Hepatocyte (in vitro differentiated cells): ENCODE measurements around the gene CDH12. TPM values are rescaled to one million over a fixed set of nuclear protein-coding genes. Genes with fewer than 3 reads are reported as not detected.

Source experiments
- DNase-seq: peaks from one replicate; pipeline ENCODE4 v3.0.0-alpha.2; 2016; ENCODE audit warnings: low spot score
- H2AFZ ChIP-seq: fragments of 200-600 bp; sonication (generic); 2 replicates; pipeline ENCODE4 v1.6.0; 2016; ENCODE audit warnings: antibody characterized with exemption, mild to moderate bottlenecking
- H3K27ac ChIP-seq: fragments of 200-600 bp; sonication (generic); 2 replicates; pipeline ENCODE4 v1.5.1; 2016; ENCODE audit warnings: mild to moderate bottlenecking
- H3K27me3 ChIP-seq: fragments of 200-600 bp; sonication (generic); 2 replicates; pipeline ENCODE4 v1.6.1; 2016
- H3K36me3 ChIP-seq: fragments of 200-600 bp; sonication (generic); replicated peaks from 2 replicates; pipeline ENCODE4 v1.5.1; 2016; ENCODE audit warnings: low read depth; ENCODE audit not compliant: insufficient read depth
- H3K4me1 ChIP-seq: fragments of 200-600 bp; sonication (generic); 2 replicates; pipeline ENCODE4 v1.5.1; 2016; ENCODE audit warnings: mild to moderate bottlenecking, moderate library complexity; ENCODE audit not compliant: insufficient read depth
- H3K4me2 ChIP-seq: fragments of 200-600 bp; sonication (generic); 2 replicates; pipeline ENCODE4 v1.6.0; 2016
- H3K4me3 ChIP-seq: fragments of 200-600 bp; sonication (generic); 2 replicates; pipeline ENCODE4 v1.5.1; 2016; ENCODE audit warnings: mild to moderate bottlenecking
- H3K79me2 ChIP-seq: fragments of 200-600 bp; sonication (generic); 2 replicates; pipeline ENCODE4 v1.6.0; 2017; ENCODE audit warnings: mild to moderate bottlenecking
- H3K9me2 ChIP-seq: fragments of 200-600 bp; sonication (generic); replicated peaks from 2 replicates; pipeline ENCODE4 v1.6.0; 2017; ENCODE audit warnings: mild to moderate bottlenecking; ENCODE audit not compliant: insufficient read depth
- H3K9me3 ChIP-seq: fragments of 200-600 bp; sonication (generic); 2 replicates; pipeline ENCODE4 v1.5.1; 2016; ENCODE audit warnings: low read depth, mild to moderate bottlenecking
- H4K20me1 ChIP-seq: fragments of 200-600 bp; sonication (generic); 2 replicates; pipeline ENCODE4 v1.6.0; 2016; ENCODE audit warnings: mild to moderate bottlenecking; ENCODE audit not compliant: insufficient read depth, poor library complexity, severe bottlenecking
- EZH2 ChIP-seq: fragments of 200-600 bp; sonication (generic); IDR thresholded peaks from 2 replicates; pipeline ENCODE4 v1.6.1; 2016; ENCODE audit warnings: antibody characterized with exemption, mild to moderate bottlenecking, borderline replicate concordance
- EZH2phosphoT487 ChIP-seq: fragments of 200-600 bp; sonication (generic); IDR thresholded peaks from one replicate; pipeline ENCODE4 v1.6.1; 2018; ENCODE audit warnings: antibody characterized with exemption, mild to moderate bottlenecking, low read depth, moderate library complexity; ENCODE audit not compliant: unreplicated experiment, severe bottlenecking
- WGBS: methylation state at CpG from one replicate; pipeline ENCODE4 v1.1.6; 2016; ENCODE audit warnings: low lambda C conversion rate; ENCODE audit errors: missing lambda C conversion rate; 5-methylcytosine and 5-hydroxymethylcytosine counted together
- polyA plus RNA-seq: library from polyadenylated mRNA; unstranded; fragments of >200 nt; fragmentation: Nextera tagmentation; extraction: Ambion mirVana; gene quantifications from 2 replicates; pipeline ENCODE4 v1.2.1, GENCODE V29; 2016
- total RNA-seq: library from RNA; depleted of rRNA; stranded (reverse); fragments of >200 nt; gene quantifications from 2 replicates; pipeline ENCODE4 v1.2.3, GENCODE V29; 2014
- TF ChIP-seq, protein P1 (sequence below): fragments of 200-600 bp; sonication (generic); IDR thresholded peaks from 2 replicates; pipeline ENCODE4 v1.5.1; 2016; ENCODE audit warnings: antibody characterized with exemption, mild to moderate bottlenecking; ENCODE audit not compliant: poor library complexity

CDH12 gene
- total and polyA plus RNA-seq, 2 experiments from 2014 or later = 15.4 to 44.5 TPM

DNA sequence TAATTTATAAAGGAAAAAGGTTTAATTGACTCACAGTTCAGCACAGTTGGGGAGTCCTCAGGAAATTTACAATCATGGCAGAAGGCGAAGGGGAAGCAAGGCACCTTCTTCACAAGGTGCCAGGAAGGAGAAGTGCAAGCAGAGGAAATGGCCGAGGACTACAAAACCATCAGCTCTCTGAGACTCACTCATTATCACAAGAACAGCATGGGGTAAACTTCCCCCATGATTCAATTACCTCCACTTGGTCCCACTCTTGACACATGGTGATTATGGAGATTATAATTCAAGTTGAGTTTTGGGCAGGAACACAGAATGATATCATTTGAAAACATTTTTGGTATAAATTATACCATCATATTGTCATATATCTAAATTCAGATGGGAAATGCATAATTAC is 934.7 kb downstream of the CDH12 start:
- no peak overlapping the region for H3K4me2 ChIP-seq
- H3K9me3 ChIP-seq = no peaks in the 10 kb centered on the region
- H3K4me1 ChIP-seq = no peaks in the 10 kb centered on the region
- H3K27me3 ChIP-seq = no peaks in the 10 kb centered on the region
- 77% methylated on average over 2 of the region's 2 CpGs for WGBS
- no peaks in the 10 kb centered on the region for H3K9me2 ChIP-seq
- H3K4me3 ChIP-seq = no peak overlapping the region
- TF ChIP-seq EZH2 = no peak
- no peak for TF ChIP-seq EZH2phosphoT487
- TF ChIP-seq, protein P1, sequence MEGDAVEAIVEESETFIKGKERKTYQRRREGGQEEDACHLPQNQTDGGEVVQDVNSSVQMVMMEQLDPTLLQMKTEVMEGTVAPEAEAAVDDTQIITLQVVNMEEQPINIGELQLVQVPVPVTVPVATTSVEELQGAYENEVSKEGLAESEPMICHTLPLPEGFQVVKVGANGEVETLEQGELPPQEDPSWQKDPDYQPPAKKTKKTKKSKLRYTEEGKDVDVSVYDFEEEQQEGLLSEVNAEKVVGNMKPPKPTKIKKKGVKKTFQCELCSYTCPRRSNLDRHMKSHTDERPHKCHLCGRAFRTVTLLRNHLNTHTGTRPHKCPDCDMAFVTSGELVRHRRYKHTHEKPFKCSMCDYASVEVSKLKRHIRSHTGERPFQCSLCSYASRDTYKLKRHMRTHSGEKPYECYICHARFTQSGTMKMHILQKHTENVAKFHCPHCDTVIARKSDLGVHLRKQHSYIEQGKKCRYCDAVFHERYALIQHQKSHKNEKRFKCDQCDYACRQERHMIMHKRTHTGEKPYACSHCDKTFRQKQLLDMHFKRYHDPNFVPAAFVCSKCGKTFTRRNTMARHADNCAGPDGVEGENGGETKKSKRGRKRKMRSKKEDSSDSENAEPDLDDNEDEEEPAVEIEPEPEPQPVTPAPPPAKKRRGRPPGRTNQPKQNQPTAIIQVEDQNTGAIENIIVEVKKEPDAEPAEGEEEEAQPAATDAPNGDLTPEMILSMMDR = no peak
- no peak overlapping the region for H2AFZ ChIP-seq
- no peaks in the 10 kb centered on the region for H4K20me1 ChIP-seq
- no peaks in the 10 kb centered on the region for H3K79me2 ChIP-seq
- no peaks in the 10 kb centered on the region for H3K36me3 ChIP-seq
- DNase-seq = no peak
- no peak overlapping the region for H3K27ac ChIP-seq

DNA sequence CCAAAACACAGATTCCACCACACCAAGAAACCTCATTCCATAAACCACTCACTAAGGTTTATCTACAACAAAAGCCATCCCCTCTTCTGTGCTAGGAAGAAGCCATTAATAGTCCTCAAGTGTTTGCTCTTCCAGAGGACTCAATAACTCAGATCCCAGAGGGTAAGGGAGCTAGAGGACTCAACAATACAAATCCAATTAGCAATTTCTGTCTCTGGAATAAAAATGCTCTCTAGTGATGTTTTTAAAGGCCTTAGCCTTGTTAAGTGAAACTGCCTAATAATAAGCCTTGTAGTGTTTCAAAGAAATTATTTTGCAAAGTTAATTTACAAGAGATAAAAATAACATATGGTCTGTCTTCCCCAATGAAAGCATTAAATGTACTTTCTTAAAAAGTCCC is 942.4 kb downstream of the CDH12 start:
- H3K27me3 ChIP-seq = no peaks in the 10 kb centered on the region
- H3K9me2 ChIP-seq = no peaks in the 10 kb centered on the region
- H3K4me3 ChIP-seq = no peak overlapping the region
- no peaks in the 10 kb centered on the region for H3K9me3 ChIP-seq
- no peak overlapping the region for H3K27ac ChIP-seq
- no peak overlapping the region for H2AFZ ChIP-seq
- DNase-seq = no peak
- no peaks in the 10 kb centered on the region for H3K36me3 ChIP-seq
- TF ChIP-seq EZH2phosphoT487 = no peak
- H3K79me2 ChIP-seq = no peaks in the 10 kb centered on the region
- H3K4me2 ChIP-seq = no peak overlapping the region
- no peaks in the 10 kb centered on the region for H3K4me1 ChIP-seq
- no peaks in the 10 kb centered on the region for H4K20me1 ChIP-seq

DNA sequence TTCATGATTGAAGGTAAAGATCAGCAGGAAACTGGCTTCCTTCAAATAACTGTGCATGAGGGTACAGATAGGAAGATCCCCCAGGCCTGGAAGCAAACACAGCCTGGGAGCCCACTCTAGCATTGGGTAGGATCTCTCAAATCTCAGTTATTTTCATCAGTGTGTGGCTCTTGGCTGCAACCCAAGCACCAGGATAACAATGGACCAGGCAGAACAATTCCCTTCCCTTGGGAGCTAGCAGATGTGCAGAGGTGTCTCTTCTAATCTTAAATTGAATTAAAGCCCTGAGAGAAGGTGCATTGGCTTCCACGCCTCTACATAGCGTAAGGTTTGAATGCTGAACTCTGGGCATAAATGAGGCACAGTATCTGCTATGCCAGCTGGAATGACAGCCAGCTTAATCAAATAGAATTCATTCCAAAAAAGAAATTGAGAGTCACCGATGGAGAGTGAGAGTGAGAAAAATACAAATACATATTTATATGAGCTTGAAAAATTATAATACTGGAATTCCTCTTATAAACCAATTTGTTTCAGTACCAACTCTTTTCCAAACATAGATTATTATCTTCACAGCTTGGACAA is 957.3 kb downstream of the CDH12 start:
- 35% methylated on average over 3 of the region's 3 CpGs for WGBS
- no peaks in the 10 kb centered on the region for H3K9me3 ChIP-seq
- no peaks in the 10 kb centered on the region for H3K79me2 ChIP-seq
- no peak overlapping the region for H3K4me3 ChIP-seq
- TF ChIP-seq, protein P1 = no peak
- no peak for TF ChIP-seq EZH2phosphoT487
- no peak for TF ChIP-seq EZH2
- no peak overlapping the region for H3K27ac ChIP-seq
- DNase-seq = no peak
- no peaks in the 10 kb centered on the region for H3K4me1 ChIP-seq
- no peaks in the 10 kb centered on the region for H3K36me3 ChIP-seq
- no peak overlapping the region for H2AFZ ChIP-seq
- no peaks in the 10 kb centered on the region for H3K9me2 ChIP-seq
- no peaks in the 10 kb centered on the region for H3K27me3 ChIP-seq
- H4K20me1 ChIP-seq = no peaks in the 10 kb centered on the region
- H3K4me2 ChIP-seq = no peak overlapping the region

DNA sequence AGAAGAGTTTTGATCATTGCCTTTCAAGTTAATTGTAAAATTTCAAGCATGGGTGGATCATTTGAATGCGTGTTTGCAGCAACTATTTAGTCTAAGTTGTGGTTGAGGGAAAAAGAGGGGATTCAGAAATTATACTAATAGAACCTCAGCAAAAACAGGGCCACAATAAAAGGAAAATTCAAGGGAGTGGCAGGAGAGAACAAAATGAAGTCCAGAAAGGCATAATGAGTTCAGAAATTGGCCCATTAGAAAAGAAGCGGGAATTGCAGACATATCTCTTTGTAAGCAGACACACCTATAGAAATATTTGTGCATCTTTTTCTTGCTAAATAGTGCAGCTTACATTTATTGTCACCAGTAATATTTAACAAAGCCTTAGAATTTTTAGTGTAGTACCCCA is 960.0 kb downstream of the CDH12 start:
- WGBS = 75% methylated on average over 2 of the region's 2 CpGs
- no peaks in the 10 kb centered on the region for H3K9me2 ChIP-seq
- TF ChIP-seq, protein P1 = no peak
- no peak for TF ChIP-seq EZH2phosphoT487
- no peak for TF ChIP-seq EZH2

More for the DNA sequence above, 960.0 kb downstream of the CDH12 start:
- H3K27ac ChIP-seq = no peak overlapping the region
- H3K9me3 ChIP-seq = no peaks in the 10 kb centered on the region
- H3K4me1 ChIP-seq = no peaks in the 10 kb centered on the region
- H2AFZ ChIP-seq = no peak overlapping the region
- no peak for DNase-seq
- H3K27me3 ChIP-seq = no peaks in the 10 kb centered on the region
- no peak overlapping the region for H3K4me2 ChIP-seq
- H3K4me3 ChIP-seq = no peak overlapping the region
- no peaks in the 10 kb centered on the region for H3K79me2 ChIP-seq
- H3K36me3 ChIP-seq = no peaks in the 10 kb centered on the region
- no peaks in the 10 kb centered on the region for H4K20me1 ChIP-seq
